CD14-positive monocyte (primary cell): ENCODE data around the gene FOXO1. TPM values are rescaled to one million over a fixed set of nuclear protein-coding genes. Genes with fewer than 3 reads are reported as not detected.

Experiments
- DNase-seq, 3 donors: peaks; one replicate each; pipeline ENCODE4 v3.0.0-alpha.2; 2011 to 2022
- H2AFZ ChIP-seq: 2 replicates; pipeline ENCODE4 v1.6.0; 2012; ENCODE audit warnings: mild to moderate bottlenecking, low read depth, low read length, inconsistent platforms; ENCODE audit not compliant: insufficient read depth, poor library complexity, severe bottlenecking
- H3K27ac ChIP-seq, 2 donors: 1 replicate in 1 of 2; 2 replicates in 1 of 2; pipeline ENCODE4 v1.5.1; 2012 to 2013; ENCODE audit warnings: low read length in 2 of 2, control low read depth in 1 of 2, inconsistent platforms in 1 of 2, low read depth in 1 of 2, mild to moderate bottlenecking in 1 of 2
- H3K27me3 ChIP-seq, 2 donors: one replicate each; pipeline versions ENCODE4 v1.6.0 to v1.6.1; 2011 to 2013; ENCODE audit warnings: low read length in 2 of 2; ENCODE audit not compliant: control insufficient read depth in 2 of 2, insufficient read depth in 2 of 2
- H3K36me3 ChIP-seq, 2 donors: replicated peaks in 1 of 2; 1 replicate in 1 of 2; 2 replicates in 1 of 2; pipeline versions ENCODE4 v1.5.1 to v1.6.1; 2012 to 2013; ENCODE audit warnings: low read length in 2 of 2, control low read depth in 1 of 2, inconsistent platforms in 1 of 2, mild to moderate bottlenecking in 1 of 2; ENCODE audit not compliant: insufficient read depth in 2 of 2, control insufficient read depth in 1 of 2
- H3K4me1 ChIP-seq, 2 donors: 1 replicate in 1 of 2; 2 replicates in 1 of 2; pipeline versions ENCODE4 v1.5.1 to v1.6.1; 2012 to 2013; ENCODE audit warnings: low read length in 2 of 2, control low read depth in 1 of 2, inconsistent platforms in 1 of 2, mild to moderate bottlenecking in 1 of 2, moderate library complexity in 1 of 2; ENCODE audit not compliant: insufficient read depth in 2 of 2, control insufficient read depth in 1 of 2
- H3K4me2 ChIP-seq: replicated peaks from 2 replicates; pipeline ENCODE3; 2012; ENCODE audit warnings: low read length, moderate library complexity, mild to moderate bottlenecking; ENCODE audit not compliant: poor library complexity, severe bottlenecking; ENCODE audit errors: extremely low read depth
- H3K4me3 ChIP-seq, 3 experiments: fragments of 200-600 bp in 1 of 3; sonication (generic) in 1 of 3; replicated peaks in 1 of 3; 1 replicate in 2 of 3; 2 replicates in 1 of 3; pipeline ENCODE4 v1.5.1; 2011 to 2013; ENCODE audit warnings: low read length in 3 of 3, mild to moderate bottlenecking in 3 of 3, control low read depth in 2 of 3, low read depth in 2 of 3, inconsistent platforms in 1 of 3, moderate library complexity in 1 of 3
- H3K79me2 ChIP-seq: 2 replicates; pipeline ENCODE4 v1.6.0; 2012; ENCODE audit warnings: mild to moderate bottlenecking, control low read depth, inconsistent platforms, low read length, moderate library complexity; ENCODE audit not compliant: insufficient read depth
- H3K9ac ChIP-seq: 2 replicates; pipeline ENCODE4 v1.6.0; 2017; ENCODE audit warnings: low read length, mild to moderate bottlenecking; ENCODE audit not compliant: insufficient read depth, poor library complexity, severe bottlenecking
- H3K9me3 ChIP-seq, 2 donors: replicated peaks in 1 of 2; 1 replicate in 1 of 2; 2 replicates in 1 of 2; pipeline versions ENCODE4 v1.5.1 to v1.6.1; 2012 to 2013; ENCODE audit warnings: low read length in 2 of 2, control low read depth in 1 of 2; ENCODE audit not compliant: control insufficient read depth in 1 of 2, insufficient read depth in 1 of 2
- H4K20me1 ChIP-seq: 2 replicates; pipeline ENCODE4 v1.6.0; 2012; ENCODE audit warnings: mild to moderate bottlenecking, low read length, control low read depth, moderate library complexity; ENCODE audit not compliant: insufficient read depth
- H3K27ac Mint-ChIP-seq, 7 donors: one replicate each; pipeline ENCODE4 v1.8.0; 2020; ENCODE audit warnings: mild to moderate bottlenecking in 7 of 7, mixed read lengths in 7 of 7, moderate library complexity in 6 of 7, inconsistent platforms in 2 of 7
- H3K27me3 Mint-ChIP-seq, 3 donors: one replicate each; pipeline ENCODE4 v1.8.0; 2021 to 2022; ENCODE audit warnings: low read depth in 3 of 3, mild to moderate bottlenecking in 3 of 3, mixed read lengths in 3 of 3, moderate library complexity in 3 of 3, inconsistent platforms in 1 of 3
- H3K36me3 Mint-ChIP-seq, 2 donors: one replicate each; pipeline ENCODE4 v1.8.0; 2020; ENCODE audit warnings: mixed read lengths in 2 of 2, inconsistent platforms in 1 of 2, mild to moderate bottlenecking in 1 of 2
- H3K4me1 Mint-ChIP-seq: one replicate; pipeline ENCODE4 v1.8.0; 2020; ENCODE audit warnings: mild to moderate bottlenecking, mixed read lengths
- H3K4me3 Mint-ChIP-seq, 2 donors: one replicate each; pipeline ENCODE4 v1.8.0; 2020; ENCODE audit warnings: mild to moderate bottlenecking in 2 of 2, mixed read lengths in 2 of 2, moderate library complexity in 1 of 2
- H3K9me3 Mint-ChIP-seq, 7 donors: one replicate each; pipeline ENCODE4 v1.8.0; 2020 to 2022; ENCODE audit warnings: mixed read lengths in 7 of 7, mild to moderate bottlenecking in 6 of 7, moderate library complexity in 6 of 7, inconsistent platforms in 2 of 7
- WGBS: methylation state at CpG from one replicate; pipeline ENCODE4 v1.1.5; 2013; ENCODE audit warnings: missing lambda C conversion rate; ENCODE audit not compliant: insufficient coverage; 5-methylcytosine and 5-hydroxymethylcytosine counted together
- intact Hi-C, 2 donors: fragments of 100-400 bp; cut with micrococcal nuclease; formaldehyde crosslinking; loops; one replicate each; pipeline versions ENCODE4 v1.15.0 to v1.15.1; 2023
- polyA plus RNA-seq, 3 donors: library from polyadenylated mRNA; depleted of rRNA in 1 of 3; unstranded in 2 of 3; stranded (reverse) in 1 of 3; fragments of 300-500 nt in 2 of 3; fragments of >200 nt in 1 of 3; fragmentation: Illumina TruSeq in 2 of 3; gene quantifications; 1 replicate in 2 of 3; 2 replicates in 1 of 3; pipeline ENCODE4 v1.2.3, GENCODE V29; 2012 to 2021
- TF ChIP-seq, protein P1 (sequence below): fragments of 200-600 bp; IDR thresholded peaks from one replicate; pipeline ENCODE4 v1.8.0; 2022; ENCODE audit warnings: antibody characterized with exemption, mild to moderate bottlenecking

The FOXO1 gene
- polyA plus RNA-seq, 3 donors, result 3.1 to 11.3 (median 8.0) TPM

DNA sequence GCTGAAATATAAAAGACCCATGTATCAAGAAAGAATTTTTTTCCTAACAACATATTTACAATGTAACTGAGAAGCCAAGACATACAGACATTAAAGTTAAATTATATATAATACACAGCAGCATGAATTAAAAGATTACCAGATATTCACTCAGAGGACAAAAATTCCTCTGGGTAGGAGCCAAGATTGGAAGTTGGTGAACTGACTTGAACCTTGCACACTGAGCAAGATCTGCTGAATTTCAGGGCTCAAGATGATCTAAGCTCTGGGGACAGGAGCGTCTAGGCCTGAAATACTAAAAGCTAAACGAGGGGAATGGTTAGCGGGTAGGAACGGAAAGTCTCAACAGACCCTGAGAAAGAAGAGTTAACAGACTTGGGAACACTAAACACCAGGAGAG lies 8.5 kb downstream of the FOXO1 start:
- H2AFZ ChIP-seq, result no peak overlapping the region
- peaks cover 62% of the 10 kb centered on the region for H3K79me2 ChIP-seq
- TF ChIP-seq, protein P1, sequence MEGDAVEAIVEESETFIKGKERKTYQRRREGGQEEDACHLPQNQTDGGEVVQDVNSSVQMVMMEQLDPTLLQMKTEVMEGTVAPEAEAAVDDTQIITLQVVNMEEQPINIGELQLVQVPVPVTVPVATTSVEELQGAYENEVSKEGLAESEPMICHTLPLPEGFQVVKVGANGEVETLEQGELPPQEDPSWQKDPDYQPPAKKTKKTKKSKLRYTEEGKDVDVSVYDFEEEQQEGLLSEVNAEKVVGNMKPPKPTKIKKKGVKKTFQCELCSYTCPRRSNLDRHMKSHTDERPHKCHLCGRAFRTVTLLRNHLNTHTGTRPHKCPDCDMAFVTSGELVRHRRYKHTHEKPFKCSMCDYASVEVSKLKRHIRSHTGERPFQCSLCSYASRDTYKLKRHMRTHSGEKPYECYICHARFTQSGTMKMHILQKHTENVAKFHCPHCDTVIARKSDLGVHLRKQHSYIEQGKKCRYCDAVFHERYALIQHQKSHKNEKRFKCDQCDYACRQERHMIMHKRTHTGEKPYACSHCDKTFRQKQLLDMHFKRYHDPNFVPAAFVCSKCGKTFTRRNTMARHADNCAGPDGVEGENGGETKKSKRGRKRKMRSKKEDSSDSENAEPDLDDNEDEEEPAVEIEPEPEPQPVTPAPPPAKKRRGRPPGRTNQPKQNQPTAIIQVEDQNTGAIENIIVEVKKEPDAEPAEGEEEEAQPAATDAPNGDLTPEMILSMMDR, result no peak
- H3K9me3 ChIP-seq, result no peaks in the 10 kb centered on the region
- Mint-ChIP-seq H3K4me3 (no peak overlapping the region), H3K27ac (no peak overlapping the region), H3K4me1 (peaks cover 51% of the 10 kb centered on the region), H3K27me3 (peaks cover 0 to 7% (median 5%) of the 10 kb centered on the region in 3 donors), H3K36me3 (peaks cover 5 to 8% of the 10 kb centered on the region in 2 donors), H3K9me3 (peaks cover 0 to 8% (median 3%) of the 10 kb centered on the region in 7 donors)
- DNase-seq, result no peak
- no peak overlapping the region for H3K4me2 ChIP-seq
- H3K36me3 ChIP-seq, result no peaks in the 10 kb centered on the region
- H3K4me1 ChIP-seq, result peaks cover 16 to 36% of the 10 kb centered on the region in 2 donors
- intact Hi-C loops, result no loop called here
- H3K4me3 ChIP-seq, result no peak overlapping the region
- no peak overlapping the region for H3K27ac ChIP-seq
- H3K9ac ChIP-seq, result no peak overlapping the region
- WGBS, result 93% methylated on average over 4 of the region's 4 CpGs
- H3K27me3 ChIP-seq, result peaks cover 5 to 9% of the 10 kb centered on the region in 2 donors
- peaks cover 96% of the 10 kb centered on the region for H4K20me1 ChIP-seq

DNA sequence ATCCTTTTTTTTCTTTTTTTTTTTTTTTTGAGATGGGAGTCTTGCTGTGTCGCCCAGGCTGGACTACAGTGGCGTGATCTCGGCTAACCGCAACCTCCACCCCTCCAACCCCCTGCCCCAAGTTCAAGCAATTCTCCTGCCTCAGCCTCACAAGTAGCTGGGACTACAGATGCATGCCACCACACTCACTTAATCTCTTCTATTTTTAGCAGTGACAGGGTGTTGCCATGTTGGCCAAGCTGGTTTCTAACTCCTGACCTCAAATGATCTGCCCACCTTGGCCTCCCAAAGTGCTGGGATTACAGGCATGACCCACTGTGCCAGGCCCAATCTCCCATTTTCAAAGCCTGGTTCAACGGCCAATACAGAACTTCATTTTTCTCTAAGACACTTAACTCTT lies 9.1 kb downstream of the FOXO1 start:
- no peak overlapping the region for H3K4me3 ChIP-seq
- Mint-ChIP-seq H3K27me3 (peaks cover 0 to 5% (median 5%) of the 10 kb centered on the region in 3 donors), H3K36me3 (peaks cover 5 to 6% of the 10 kb centered on the region in 2 donors), H3K4me3 (no peak overlapping the region), H3K9me3 (peaks cover 0 to 8% (median 3%) of the 10 kb centered on the region in 7 donors), H3K27ac (peak overlapping the region in 1 of 7 donors; percentile 40), H3K4me1 (peaks cover 48% of the 10 kb centered on the region)
- H3K27ac ChIP-seq, result no peak overlapping the region
- no peaks in the 10 kb centered on the region for H3K9me3 ChIP-seq
- no peak for DNase-seq
- peaks cover 0 to 2% of the 10 kb centered on the region in 2 donors for H3K27me3 ChIP-seq
- H3K9ac ChIP-seq, result no peak overlapping the region
- WGBS, result 94% methylated on average over 3 of the region's 5 CpGs
- peaks cover 96% of the 10 kb centered on the region for H4K20me1 ChIP-seq
- peaks cover 16 to 33% of the 10 kb centered on the region in 2 donors for H3K4me1 ChIP-seq
- no peak overlapping the region for H2AFZ ChIP-seq
- no peak overlapping the region for H3K4me2 ChIP-seq
- TF ChIP-seq, protein P1, result no peak
- intact Hi-C loops, result no loop called here
- H3K36me3 ChIP-seq, result no peaks in the 10 kb centered on the region
- peaks cover 63% of the 10 kb centered on the region for H3K79me2 ChIP-seq
